SU-DHL-6 (cell line): ENCODE data around the gene BCDIN3D.

Source experiments
- H2AFZ ChIP-seq: fragments of 200-600 bp; sonication (generic); 2 replicates; pipeline ENCODE4 v1.6.1; 2014; ENCODE audit warnings: low read depth, mild to moderate bottlenecking, moderate library complexity, mixed read lengths, antibody characterized with exemption, low read length; ENCODE audit not compliant: severe bottlenecking
- H3F3A ChIP-seq: fragments of 200-600 bp; shearing (Covaris generic); 2 replicates; pipeline ENCODE4 v1.6.0; 2016; ENCODE audit warnings: antibody characterized with exemption, mild to moderate bottlenecking; ENCODE audit not compliant: insufficient read depth
- H3K27ac ChIP-seq: fragments of 200-600 bp; sonication (generic); 2 replicates; pipeline ENCODE4 v1.5.1; 2016; ENCODE audit warnings: low read depth, mild to moderate bottlenecking, low read length, moderate library complexity, mixed read lengths
- H3K27me3 ChIP-seq: fragments of 200-600 bp; sonication (generic), shearing (Covaris generic); 2 replicates; pipeline ENCODE4 v1.6.0; 2014; ENCODE audit warnings: mild to moderate bottlenecking, low read length
- H3K36me3 ChIP-seq: fragments of 200-600 bp; sonication (generic); 2 replicates; pipeline ENCODE4 v1.6.1; 2014; ENCODE audit warnings: mild to moderate bottlenecking, low read length, mixed read lengths
- H3K4me2 ChIP-seq: fragments of 300-600, 200-600 bp; shearing (Covaris generic), sonication (generic); 2 replicates; pipeline ENCODE4 v1.6.0; 2014; ENCODE audit warnings: low read length, low read depth, mild to moderate bottlenecking; ENCODE audit not compliant: poor library complexity, severe bottlenecking
- H3K4me3 ChIP-seq: fragments of 200-600 bp; sonication (generic); 2 replicates; pipeline ENCODE4 v1.5.1; 2014; ENCODE audit warnings: antibody characterized with exemption, low read length, mild to moderate bottlenecking, mixed read lengths; ENCODE audit not compliant: insufficient read depth, poor library complexity, severe bottlenecking
- H3K79me2 ChIP-seq: fragments of 200-600 bp; sonication (generic); 2 replicates; pipeline ENCODE4 v1.6.1; 2014; ENCODE audit warnings: mild to moderate bottlenecking, low read length, moderate library complexity; ENCODE audit not compliant: insufficient read depth
- H3K9ac ChIP-seq: fragments of 200-600 bp; sonication (generic); 2 replicates; pipeline ENCODE4 v1.7.0; 2014; ENCODE audit warnings: mild to moderate bottlenecking, low read length
- H3K9me2 ChIP-seq: fragments of 200-600 bp; sonication (generic); replicated peaks from 2 replicates; pipeline ENCODE4 v1.6.1; 2014; ENCODE audit warnings: low read length; ENCODE audit not compliant: insufficient read depth
- H3K9me3 ChIP-seq: fragments of 200-600 bp; sonication (generic); 2 replicates; pipeline ENCODE4 v1.6.1; 2014; ENCODE audit warnings: low read length, mixed read lengths; ENCODE audit not compliant: insufficient read depth
- H4K20me1 ChIP-seq: fragments of 200-600 bp; sonication (generic); 2 replicates; pipeline ENCODE4 v1.6.1; 2014; ENCODE audit warnings: low read depth, mild to moderate bottlenecking, antibody characterized with exemption, low read length, moderate library complexity, mixed read lengths
- CTCF ChIP-seq: fragments of 200-600 bp; sonication (generic); IDR thresholded peaks from one replicate; pipeline ENCODE4 v1.5.1; 2017; ENCODE audit warnings: antibody characterized with exemption, mild to moderate bottlenecking, low read length, moderate library complexity; ENCODE audit not compliant: insufficient read depth, poor library complexity, severe bottlenecking
- EZH2phosphoT487 ChIP-seq: fragments of 200-600 bp; sonication (generic), shearing (Covaris generic); conservative IDR thresholded peaks from 2 replicates; pipeline ENCODE4 v1.6.1; 2018; ENCODE audit warnings: mild to moderate bottlenecking, antibody characterized with exemption, low read length, moderate library complexity, mixed read lengths

The BCDIN3D gene

GRCh38 chr12:49806877-49807276, 36.0 kb downstream of the BCDIN3D start:
- no peak overlapping the region for H3K4me2 ChIP-seq
- no peaks in the 10 kb centered on the region for H3K79me2 ChIP-seq
- no peak overlapping the region for H3K27ac ChIP-seq
- TF ChIP-seq EZH2phosphoT487 = no peak
- TF ChIP-seq CTCF = no peak
- H3K9ac ChIP-seq = no peak overlapping the region
- no peaks in the 10 kb centered on the region for H3F3A ChIP-seq
- H3K9me3 ChIP-seq = no peaks in the 10 kb centered on the region
- no peaks in the 10 kb centered on the region for H3K9me2 ChIP-seq
- no peaks in the 10 kb centered on the region for H4K20me1 ChIP-seq
- H2AFZ ChIP-seq = no peak overlapping the region
- no peaks in the 10 kb centered on the region for H3K27me3 ChIP-seq
- H3K36me3 ChIP-seq = no peaks in the 10 kb centered on the region
- H3K4me3 ChIP-seq = no peak overlapping the region

- Histone ChIP-seq H3K36me3 (no peaks in the 10 kb centered on the region), H3K9me3 (no peaks in the 10 kb centered on the region), H3K27me3 (no peaks in the 10 kb centered on the region), H3K79me2 (no peaks in the 10 kb centered on the region), H4K20me1 (no peaks in the 10 kb centered on the region), H3F3A (no peaks in the 10 kb centered on the region), H3K4me2 (no peak overlapping the region), H3K9ac (no peak overlapping the region), H2AFZ (no peak overlapping the region), H3K27ac (no peak overlapping the region), H3K9me2 (no peaks in the 10 kb centered on the region), H3K4me3 (no peak overlapping the region)
- TF ChIP-seq EZH2phosphoT487 (no peak), CTCF (no peak)
These were observed 36.5 kb downstream of the BCDIN3D start for GRCh38 chr12:49806321-49806813.

GRCh38 chr12:49805409-49805808, 37.5 kb downstream of the BCDIN3D start:
- no peak overlapping the region for H3K9ac ChIP-seq
- no peak overlapping the region for H3K4me3 ChIP-seq
- no peaks in the 10 kb centered on the region for H3F3A ChIP-seq
- no peaks in the 10 kb centered on the region for H3K36me3 ChIP-seq
- TF ChIP-seq CTCF (no peak), EZH2phosphoT487 (no peak)
- no peaks in the 10 kb centered on the region for H3K9me2 ChIP-seq
- H3K27me3 ChIP-seq = no peaks in the 10 kb centered on the region
- H2AFZ ChIP-seq = no peak overlapping the region
- no peaks in the 10 kb centered on the region for H3K9me3 ChIP-seq
- H3K27ac ChIP-seq = no peak overlapping the region
- no peak overlapping the region for H3K4me2 ChIP-seq
- no peaks in the 10 kb centered on the region for H4K20me1 ChIP-seq
- no peaks in the 10 kb centered on the region for H3K79me2 ChIP-seq
